IPS DF 6.9 (cell line): ENCODE results near the gene HPF1.

ENCODE experiments used
- DNase-seq: peaks from one replicate; pipeline ENCODE4 v3.0.0-alpha.2; 2013; ENCODE audit warnings: low read depth, low spot score
- H3K27ac ChIP-seq: one replicate; pipeline ENCODE4 v1.5.1; 2013; ENCODE audit warnings: low read length, control low read depth
- H3K27me3 ChIP-seq: 2 replicates; pipeline ENCODE4 v1.6.1; 2013; ENCODE audit warnings: mild to moderate bottlenecking, low read length; ENCODE audit not compliant: control insufficient read depth, insufficient read depth
- H3K36me3 ChIP-seq: 2 replicates; pipeline ENCODE4 v1.6.1; 2013; ENCODE audit warnings: low read length; ENCODE audit not compliant: control insufficient read depth, insufficient read depth
- H3K4me1 ChIP-seq: 2 replicates; pipeline ENCODE4 v1.6.1; 2013; ENCODE audit warnings: low read length; ENCODE audit not compliant: control insufficient read depth, insufficient read depth
- H3K4me3 ChIP-seq: 2 replicates; pipeline ENCODE4 v1.5.1; 2013; ENCODE audit warnings: mild to moderate bottlenecking, low read length
- H3K9me3 ChIP-seq: 2 replicates; pipeline ENCODE4 v1.6.1; 2013; ENCODE audit warnings: low read length, inconsistent platforms; ENCODE audit not compliant: control insufficient read depth, insufficient read depth
- WGBS: extraction: QIAGEN DNeasy Blood & Tissue Kit; methylation state at CpG from one replicate; pipeline ENCODE4 v1.1.7; 2013; ENCODE audit warnings: mixed read lengths, missing lambda C conversion rate; ENCODE audit not compliant: insufficient read length, insufficient coverage; 5-methylcytosine and 5-hydroxymethylcytosine counted together

HPF1 gene

DNA sequence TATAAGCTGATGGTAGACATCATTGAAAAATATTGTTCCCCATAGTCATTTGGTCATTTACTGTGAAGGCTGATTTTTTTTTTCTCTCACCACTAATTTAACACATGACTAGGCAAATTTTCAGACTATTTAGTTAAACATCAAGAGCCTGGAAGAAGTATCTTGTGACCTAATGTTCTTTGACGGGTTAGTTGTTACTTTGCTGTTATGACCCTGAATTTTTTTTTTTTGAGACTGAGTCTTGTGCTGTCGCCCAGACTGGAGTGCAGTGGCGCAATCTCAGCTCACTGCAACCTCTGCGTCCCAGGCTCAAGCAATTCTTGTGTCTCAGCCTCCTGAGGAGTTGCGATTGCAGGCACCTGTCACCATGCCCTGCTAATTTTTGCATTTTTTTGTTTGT lies 67.0 kb downstream of the HPF1 start:
- 0 out of 2 replicates have a peak, but pooled peaks cover 2% of the 10 kb centered on the region for H3K36me3 ChIP-seq

DNA sequence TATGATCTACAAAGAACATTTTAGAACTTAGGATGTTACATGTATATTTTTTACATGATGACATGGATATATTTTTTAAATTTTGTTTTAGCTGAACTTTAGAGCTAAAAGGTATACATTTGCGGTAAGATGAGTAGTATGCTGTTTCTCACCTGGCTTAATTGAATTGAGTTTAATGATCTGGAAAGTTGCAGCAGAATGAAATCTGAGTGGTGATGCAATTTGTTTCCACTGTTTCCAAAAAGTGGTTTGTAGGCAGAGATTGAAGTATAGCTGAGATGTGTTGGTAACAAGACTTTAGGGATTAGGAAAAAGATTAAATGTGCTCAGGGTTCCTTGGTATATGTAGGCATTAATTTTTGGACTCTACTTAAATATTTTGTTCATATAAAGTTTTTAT lies 68.1 kb downstream of the HPF1 start:
- no peaks in the 10 kb centered on the region for H3K27me3 ChIP-seq
- H3K4me1 ChIP-seq: no peaks in the 10 kb centered on the region
- H3K27ac ChIP-seq: no peak overlapping the region
- DNase-seq: no peak
- H3K4me3 ChIP-seq: no peak overlapping the region
- no CpG with 5 or more reads among the region's 1 CpG for WGBS
- H3K9me3 ChIP-seq: no peaks in the 10 kb centered on the region
- 0 out of 2 replicates have a peak, but pooled peaks cover 2% of the 10 kb centered on the region for H3K36me3 ChIP-seq

More for the DNA sequence above, 67.0 kb downstream of the HPF1 start:
- DNase-seq: no peak
- WGBS: no CpG with 5 or more reads among the region's 5 CpGs
- Histone ChIP-seq H3K9me3 (no peaks in the 10 kb centered on the region), H3K27ac (no peak overlapping the region), H3K4me1 (no peaks in the 10 kb centered on the region), H3K4me3 (no peak overlapping the region), H3K27me3 (no peaks in the 10 kb centered on the region)

GRCh38 chr4:169682372-169683047 lies 75.2 kb downstream of the HPF1 start:
- Histone ChIP-seq H3K4me1 (no peaks in the 10 kb centered on the region), H3K4me3 (no peak overlapping the region), H3K27ac (no peak overlapping the region), H3K36me3 (no peaks in the 10 kb centered on the region), H3K27me3 (no peaks in the 10 kb centered on the region), H3K9me3 (no peaks in the 10 kb centered on the region)
- no peak for DNase-seq
- no CpG with 5 or more reads among the region's 4 CpGs for WGBS
